PFSK-1 (cell line): Measurements from ENCODE around the gene NFIA.

Experiments
- FOXP2 ChIP-seq: optimal IDR thresholded peaks from 2 replicates; pipeline ENCODE3; 2011; ENCODE audit warnings: borderline replicate concordance, control low read depth, inconsistent platforms; ENCODE audit not compliant: insufficient read depth; ENCODE audit errors: extremely low read length, extremely low read depth
- POLR2AphosphoS5 ChIP-seq: IDR thresholded peaks from 2 replicates; pipeline ENCODE4 v1.6.1; 2012; ENCODE audit warnings: low read depth, mild to moderate bottlenecking, control low read depth, low read length, moderate library complexity
- SIN3A ChIP-seq: IDR thresholded peaks from 2 replicates; pipeline ENCODE4 v1.6.1; 2012; ENCODE audit warnings: mild to moderate bottlenecking, low read length, moderate library complexity, borderline replicate concordance; ENCODE audit not compliant: insufficient read depth
- TAF1 ChIP-seq: IDR thresholded peaks from 2 replicates; pipeline ENCODE4 v1.6.1; 2012; ENCODE audit warnings: low read length, control low read depth, borderline replicate concordance; ENCODE audit not compliant: insufficient read depth
- TF ChIP-seq, protein P1 (sequence below), 2 experiments: IDR thresholded peaks; 2 replicates each; pipeline versions ENCODE4 v1.6.1 to v1.8.0; 2011 to 2012; ENCODE audit warnings: low read depth in 2 of 2, low read length in 2 of 2, control low read depth in 1 of 2, inconsistent platforms in 1 of 2, mild to moderate bottlenecking in 1 of 2, moderate library complexity in 1 of 2; ENCODE audit not compliant: insufficient read depth in 1 of 2

NFIA gene

GRCh38 chr1:61323681-61324328 lies 241.4 kb downstream of the NFIA start:
- TF ChIP-seq FOXP2 (no peak), POLR2AphosphoS5 (no peak), TAF1 (no peak), SIN3A (no peak)
- TF ChIP-seq, protein P1, sequence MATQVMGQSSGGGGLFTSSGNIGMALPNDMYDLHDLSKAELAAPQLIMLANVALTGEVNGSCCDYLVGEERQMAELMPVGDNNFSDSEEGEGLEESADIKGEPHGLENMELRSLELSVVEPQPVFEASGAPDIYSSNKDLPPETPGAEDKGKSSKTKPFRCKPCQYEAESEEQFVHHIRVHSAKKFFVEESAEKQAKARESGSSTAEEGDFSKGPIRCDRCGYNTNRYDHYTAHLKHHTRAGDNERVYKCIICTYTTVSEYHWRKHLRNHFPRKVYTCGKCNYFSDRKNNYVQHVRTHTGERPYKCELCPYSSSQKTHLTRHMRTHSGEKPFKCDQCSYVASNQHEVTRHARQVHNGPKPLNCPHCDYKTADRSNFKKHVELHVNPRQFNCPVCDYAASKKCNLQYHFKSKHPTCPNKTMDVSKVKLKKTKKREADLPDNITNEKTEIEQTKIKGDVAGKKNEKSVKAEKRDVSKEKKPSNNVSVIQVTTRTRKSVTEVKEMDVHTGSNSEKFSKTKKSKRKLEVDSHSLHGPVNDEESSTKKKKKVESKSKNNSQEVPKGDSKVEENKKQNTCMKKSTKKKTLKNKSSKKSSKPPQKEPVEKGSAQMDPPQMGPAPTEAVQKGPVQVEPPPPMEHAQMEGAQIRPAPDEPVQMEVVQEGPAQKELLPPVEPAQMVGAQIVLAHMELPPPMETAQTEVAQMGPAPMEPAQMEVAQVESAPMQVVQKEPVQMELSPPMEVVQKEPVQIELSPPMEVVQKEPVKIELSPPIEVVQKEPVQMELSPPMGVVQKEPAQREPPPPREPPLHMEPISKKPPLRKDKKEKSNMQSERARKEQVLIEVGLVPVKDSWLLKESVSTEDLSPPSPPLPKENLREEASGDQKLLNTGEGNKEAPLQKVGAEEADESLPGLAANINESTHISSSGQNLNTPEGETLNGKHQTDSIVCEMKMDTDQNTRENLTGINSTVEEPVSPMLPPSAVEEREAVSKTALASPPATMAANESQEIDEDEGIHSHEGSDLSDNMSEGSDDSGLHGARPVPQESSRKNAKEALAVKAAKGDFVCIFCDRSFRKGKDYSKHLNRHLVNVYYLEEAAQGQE (IDR thresholded peaks at IDR 0.05; ENCODE audit: insufficient read depth in 1 of 2, low read depth in 2 of 2, low read length in 2 of 2), result no peak

GRCh38 chr1:61326713-61327112 lies 244.4 kb downstream of the NFIA start:
- TF ChIP-seq SIN3A, result no peak
- TF ChIP-seq, protein P1 (IDR thresholded peaks at IDR 0.05; ENCODE audit: insufficient read depth in 1 of 2, low read depth in 2 of 2, low read length in 2 of 2), result no peak
- no peak for TF ChIP-seq POLR2AphosphoS5
- no peak for TF ChIP-seq FOXP2
- no peak for TF ChIP-seq TAF1

- TF ChIP-seq FOXP2 (no peak), SIN3A (no peak), POLR2AphosphoS5 (no peak), TAF1 (no peak)
- TF ChIP-seq, protein P1 (IDR thresholded peaks at IDR 0.05; ENCODE audit: insufficient read depth in 1 of 2, low read depth in 2 of 2, low read length in 2 of 2), result no peak
Observed at GRCh38 chr1:61327436-61327835, 245.1 kb downstream of the NFIA start.

- TF ChIP-seq SIN3A, result no peak
- TF ChIP-seq POLR2AphosphoS5, result no peak
Observed at GRCh38 chr1:61329556-61329955, 247.2 kb downstream of the NFIA start.

GRCh38 chr1:61330018-61330417 lies 247.7 kb downstream of the NFIA start:
- TF ChIP-seq, protein P1 (IDR thresholded peaks at IDR 0.05; ENCODE audit: insufficient read depth in 1 of 2, low read depth in 2 of 2, low read length in 2 of 2), result no peak
- no peak for TF ChIP-seq TAF1
- no peak for TF ChIP-seq POLR2AphosphoS5
- TF ChIP-seq SIN3A, result no peak
- no peak for TF ChIP-seq FOXP2
